ENCODE data around the gene SPATA31C1. TPM values are rescaled to one million over a fixed set of nuclear protein-coding genes. Genes with fewer than 3 reads are reported as not detected.
A peak's percentile ranks its signal among the peaks of the same experiment; 100 is the strongest.
"Not testable (repeated sequence)": the region's sequence is repeated elsewhere in the genome, so short reads cannot be mapped to it uniquely, and the experiment has no call there.

Gene SPATA31C1
- total RNA-seq, 1 donor from 2014 or later = not detected

DNA sequence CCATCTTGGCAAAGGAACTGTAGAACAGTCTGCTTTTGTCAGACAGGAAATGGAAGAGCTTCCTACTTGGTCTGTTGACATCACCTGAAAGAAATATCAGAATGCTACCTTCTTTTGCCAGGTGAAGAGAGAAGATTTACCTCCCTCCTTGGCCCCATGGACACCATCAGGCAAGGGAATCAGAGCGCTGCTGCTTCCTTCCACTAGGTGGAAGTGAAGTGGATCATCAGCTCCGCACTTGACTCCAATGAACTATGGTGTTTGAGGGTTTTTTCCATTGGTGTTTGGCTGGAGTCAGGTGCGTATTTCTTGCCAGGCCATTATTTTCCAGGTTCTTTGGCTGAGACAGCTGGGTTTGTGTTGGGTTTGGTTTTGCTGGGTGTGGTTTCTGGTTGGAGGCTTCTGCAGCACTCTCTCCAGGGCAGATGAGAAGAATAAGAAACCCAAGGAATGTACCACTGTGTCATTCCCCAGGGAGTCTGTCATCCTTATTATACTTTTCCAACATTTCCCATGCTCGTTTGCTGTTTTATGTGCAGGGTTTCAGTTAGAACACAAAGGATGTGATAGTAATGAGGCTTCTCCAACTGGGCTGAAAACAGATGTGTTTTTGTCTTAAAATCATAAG, 22.6 kb upstream of the SPATA31C1 start:
- DNase-seq (ENCODE audit: low read depth) = no peak
- TF ChIP-seq CTCF (IDR thresholded peaks at IDR 0.05; ENCODE audit: insufficient read depth, low read length, severe bottlenecking) = no peak
- FAIRE-seq = no peak

DNA sequence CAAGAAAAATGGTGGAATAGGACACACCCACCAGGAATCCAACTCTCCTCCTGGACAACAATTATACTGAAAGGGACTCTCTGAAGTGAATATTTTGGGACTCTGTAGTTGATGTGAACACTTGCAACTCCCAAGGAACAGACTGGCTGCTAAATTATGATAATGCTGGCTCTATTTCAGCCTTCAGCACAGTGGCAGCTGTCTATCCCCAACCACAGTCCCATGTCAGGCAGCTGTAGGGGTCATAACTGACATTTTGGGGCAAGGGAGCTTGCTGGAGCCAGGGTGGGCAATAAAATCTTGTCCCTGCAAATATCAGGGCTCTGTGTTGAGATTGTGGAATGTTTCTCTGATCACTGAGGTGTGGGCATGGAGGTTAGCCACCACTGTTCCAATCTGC, 20.9 kb upstream of the SPATA31C1 start:
- Histone ChIP-seq H3K4me3 (ENCODE audit: low read depth, low read length) (no peak overlapping the region), H3K27me3 (ENCODE audit: control insufficient read depth, insufficient read depth, low read length) (no peaks in the 10 kb centered on the region), H3K36me3 (ENCODE audit: control insufficient read depth, insufficient read depth, low read length) (no peaks in the 10 kb centered on the region)
- no peak for TF ChIP-seq CTCF (IDR thresholded peaks at IDR 0.05; ENCODE audit: insufficient read depth, low read length, severe bottlenecking)
- DNase-seq (ENCODE audit: low read depth) (no peak), FAIRE-seq (no peak)

More for the DNA sequence above, 22.6 kb upstream of the SPATA31C1 start:
- Histone ChIP-seq H3K27me3 (ENCODE audit: control insufficient read depth, insufficient read depth, low read length) (no peaks in the 10 kb centered on the region), H3K4me3 (ENCODE audit: low read depth, low read length) (no peak overlapping the region), H3K36me3 (ENCODE audit: control insufficient read depth, insufficient read depth, low read length) (no peaks in the 10 kb centered on the region)

- Histone ChIP-seq H3K36me3 (ENCODE audit: control insufficient read depth, insufficient read depth, low read length) (no peaks in the 10 kb centered on the region), H3K4me3 (ENCODE audit: low read depth, low read length) (no peak overlapping the region), H3K27me3 (ENCODE audit: control insufficient read depth, insufficient read depth, low read length) (no peaks in the 10 kb centered on the region)
- FAIRE-seq (no peak), DNase-seq (ENCODE audit: low read depth) (peak; percentile 7)
- TF ChIP-seq CTCF (IDR thresholded peaks at IDR 0.05; ENCODE audit: insufficient read depth, low read length, severe bottlenecking) = no peak
Measured at GRCh38 chr9:87898151-87898550, 19.6 kb upstream of the SPATA31C1 start.

DNA sequence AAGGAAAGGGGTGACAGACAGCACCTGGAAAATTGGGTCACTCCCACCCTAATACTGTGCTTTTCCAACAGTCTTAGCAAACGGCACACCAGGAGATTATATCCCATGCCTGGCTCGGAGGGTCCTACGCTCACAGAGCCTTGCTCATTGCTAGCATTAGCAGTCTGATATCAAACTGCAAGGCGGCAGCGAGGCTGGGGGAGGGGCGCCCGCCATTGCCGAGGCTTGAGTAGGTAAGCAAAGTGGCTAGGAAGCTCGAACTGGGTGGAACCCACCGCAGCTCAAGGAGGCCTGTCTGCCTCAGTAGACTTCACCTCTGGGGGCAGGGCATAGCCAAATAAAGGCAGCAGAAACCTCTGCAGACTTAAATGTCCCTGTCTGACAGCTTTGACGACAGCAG, 15.4 kb upstream of the SPATA31C1 start:
- H3K4me3 ChIP-seq (ENCODE audit: low read depth, low read length); H3K27me3 ChIP-seq (ENCODE audit: control insufficient read depth, insufficient read depth, low read length); DNase-seq (ENCODE audit: low read depth); H3K36me3 ChIP-seq (ENCODE audit: control insufficient read depth, insufficient read depth, low read length); FAIRE-seq: not testable (repeated sequence)

- no peaks in the 10 kb centered on the region for H3K36me3 ChIP-seq (ENCODE audit: control insufficient read depth, insufficient read depth, low read length)
- H3K27me3 ChIP-seq (ENCODE audit: control insufficient read depth, insufficient read depth, low read length) = no peaks in the 10 kb centered on the region
- no peak for TF ChIP-seq CTCF (IDR thresholded peaks at IDR 0.05; ENCODE audit: insufficient read depth, low read length, severe bottlenecking)
- H3K4me3 ChIP-seq (ENCODE audit: low read depth, low read length) = no peak overlapping the region
- no peak for DNase-seq (ENCODE audit: low read depth)
- no peak for FAIRE-seq
Measured at GRCh38 chr9:87909310-87910041, 8.3 kb upstream of the SPATA31C1 start.

- Histone ChIP-seq H3K36me3 (ENCODE audit: control insufficient read depth, insufficient read depth, low read length) (no peaks in the 10 kb centered on the region), H3K27me3 (ENCODE audit: control insufficient read depth, insufficient read depth, low read length) (no peaks in the 10 kb centered on the region), H3K4me3 (ENCODE audit: low read depth, low read length) (no peak overlapping the region)
- FAIRE-seq (no peak), DNase-seq (ENCODE audit: low read depth) (no peak)
- TF ChIP-seq CTCF (IDR thresholded peaks at IDR 0.05; ENCODE audit: insufficient read depth, low read length, severe bottlenecking) = no peak
Measured at GRCh38 chr9:87910821-87911220, 6.9 kb upstream of the SPATA31C1 start.

- H3K27me3 ChIP-seq (ENCODE audit: control insufficient read depth, insufficient read depth, low read length); FAIRE-seq; DNase-seq (ENCODE audit: low read depth); H3K36me3 ChIP-seq (ENCODE audit: control insufficient read depth, insufficient read depth, low read length); H3K4me3 ChIP-seq (ENCODE audit: low read depth, low read length): not testable (repeated sequence)
Measured at GRCh38 chr9:87919013-87919412, 1.3 kb downstream of the SPATA31C1 start.

GRCh38 chr9:87921561-87921960, 3.8 kb downstream of the SPATA31C1 start:
- not testable (repeated sequence) for H3K4me3 ChIP-seq (ENCODE audit: low read depth, low read length); DNase-seq (ENCODE audit: low read depth); FAIRE-seq; H3K36me3 ChIP-seq (ENCODE audit: control insufficient read depth, insufficient read depth, low read length); H3K27me3 ChIP-seq (ENCODE audit: control insufficient read depth, insufficient read depth, low read length)

- not testable (repeated sequence) for H3K27me3 ChIP-seq (ENCODE audit: control insufficient read depth, insufficient read depth, low read length); FAIRE-seq; H3K36me3 ChIP-seq (ENCODE audit: control insufficient read depth, insufficient read depth, low read length); H3K4me3 ChIP-seq (ENCODE audit: low read depth, low read length); DNase-seq (ENCODE audit: low read depth)
Measured at GRCh38 chr9:87923012-87923411, 5.2 kb downstream of the SPATA31C1 start.
